NCI-H187 treated with DMSO at 0.1 percent for 48 hours (cell line): Measurements from ENCODE around the gene MUL1.
"Not testable (repeated sequence)": the region's sequence is repeated elsewhere in the genome, so short reads cannot be mapped to it uniquely, and the experiment has no call there.

ENCODE experiments used
- DNase-seq: peaks from one replicate; lab custom pipeline; 2025; lab: John Stamatoyannopoulos, UW

Gene MUL1, protein sequence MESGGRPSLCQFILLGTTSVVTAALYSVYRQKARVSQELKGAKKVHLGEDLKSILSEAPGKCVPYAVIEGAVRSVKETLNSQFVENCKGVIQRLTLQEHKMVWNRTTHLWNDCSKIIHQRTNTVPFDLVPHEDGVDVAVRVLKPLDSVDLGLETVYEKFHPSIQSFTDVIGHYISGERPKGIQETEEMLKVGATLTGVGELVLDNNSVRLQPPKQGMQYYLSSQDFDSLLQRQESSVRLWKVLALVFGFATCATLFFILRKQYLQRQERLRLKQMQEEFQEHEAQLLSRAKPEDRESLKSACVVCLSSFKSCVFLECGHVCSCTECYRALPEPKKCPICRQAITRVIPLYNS

DNA sequence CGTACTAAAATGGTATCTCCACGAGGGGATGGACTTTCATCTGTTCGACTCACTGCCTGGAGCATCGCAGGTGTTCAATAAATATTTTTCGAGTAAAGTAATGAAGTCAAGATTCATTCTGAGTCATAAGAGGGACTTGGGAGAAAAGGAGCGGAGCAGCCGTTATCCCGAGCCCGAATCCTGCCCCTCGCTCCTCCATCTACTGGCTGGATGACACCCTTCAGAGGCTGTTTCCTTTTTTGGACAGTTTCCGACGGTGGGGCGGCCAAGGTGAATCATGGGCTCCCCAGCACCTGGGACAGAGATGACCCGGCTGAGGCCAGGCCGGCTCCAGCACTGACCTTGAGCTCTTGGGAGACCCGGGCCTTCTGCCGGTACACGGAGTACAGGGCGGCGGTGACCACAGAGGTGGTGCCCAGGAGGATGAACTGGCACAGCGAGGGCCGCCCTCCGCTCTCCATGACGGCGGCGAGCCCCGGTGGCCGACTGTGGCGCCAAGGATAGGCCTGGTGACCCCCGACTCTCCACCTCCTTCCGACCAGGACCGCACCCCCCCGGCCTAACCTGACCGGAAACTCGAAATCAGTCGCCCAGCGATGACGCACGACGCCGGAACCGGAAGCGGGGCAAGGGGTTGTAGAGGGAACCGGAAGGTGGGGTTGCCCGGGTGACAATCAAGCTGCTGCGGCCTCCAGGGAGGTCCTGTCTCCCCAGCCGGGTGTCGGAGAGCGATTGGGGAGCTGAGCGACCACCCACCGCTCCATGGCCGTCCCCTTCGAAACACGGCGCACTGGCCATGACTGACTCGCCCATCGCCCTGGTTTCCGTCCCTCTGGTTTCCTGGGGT, at the start of gene MUL1:
MUL1 (minus strand) TSS at position 588 of the 847 bp plus-strand sequence; CDS start at position 461, 127 bp downstream.
- DNase-seq = peak; percentile 56

DNA sequence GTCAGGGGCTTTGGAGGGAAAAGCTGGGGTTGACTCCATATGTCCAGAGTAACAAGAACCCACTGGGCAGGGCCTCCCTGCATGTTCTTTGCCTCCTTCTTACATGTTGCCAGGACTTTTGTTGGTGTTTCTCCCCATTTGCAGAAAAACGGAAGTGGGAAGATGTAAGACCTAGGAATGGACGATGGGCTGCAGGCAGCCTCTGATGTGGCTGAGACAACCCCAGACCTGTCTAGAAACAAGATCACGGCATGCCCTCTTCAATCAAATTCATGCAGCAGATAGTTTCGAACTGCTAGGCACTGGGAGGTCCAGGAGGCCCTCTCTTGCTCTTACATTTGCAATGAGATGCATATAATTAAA, 47.8 kb upstream of the MUL1 start:
- no peak for DNase-seq

DNA sequence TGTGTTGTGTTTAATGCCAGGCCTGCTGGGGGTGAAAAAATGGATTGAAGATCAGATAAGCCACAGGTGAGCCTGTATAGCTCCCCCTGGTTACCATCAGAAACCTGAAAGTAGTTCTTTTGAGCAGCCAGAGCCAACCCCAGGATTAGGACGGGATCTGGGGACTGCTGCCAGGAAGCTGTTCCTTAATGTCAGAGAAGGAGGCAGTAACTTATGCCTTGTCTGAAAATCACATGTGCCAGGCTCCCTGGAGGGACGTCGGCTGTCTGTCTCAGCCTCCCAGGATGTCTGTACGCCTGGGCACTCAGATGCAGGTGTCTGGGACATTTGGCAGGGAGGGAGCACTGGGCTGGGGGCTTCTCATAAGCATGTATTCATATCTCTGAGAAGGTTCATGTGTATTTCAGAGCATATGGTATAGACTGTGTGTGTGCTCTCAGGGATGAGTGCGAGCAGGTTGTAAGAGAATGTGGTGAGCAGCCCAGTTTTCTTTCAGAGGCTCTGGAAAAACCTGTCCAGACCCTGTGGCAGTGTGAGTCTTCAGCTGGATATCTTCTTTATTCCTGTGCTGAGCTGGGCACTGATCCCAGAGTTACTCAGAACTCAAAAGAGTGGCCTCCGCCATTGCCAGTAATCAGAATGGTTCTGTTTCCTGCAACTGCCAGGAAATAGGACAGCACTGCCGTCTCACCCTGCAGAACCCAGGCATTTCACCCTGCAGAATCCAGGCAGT, 47.2 kb upstream of the MUL1 start:
- DNase-seq = no peak

GRCh38 chr1:20552728-20553445, 44.9 kb upstream of the MUL1 start:
- DNase-seq = no peak

DNA sequence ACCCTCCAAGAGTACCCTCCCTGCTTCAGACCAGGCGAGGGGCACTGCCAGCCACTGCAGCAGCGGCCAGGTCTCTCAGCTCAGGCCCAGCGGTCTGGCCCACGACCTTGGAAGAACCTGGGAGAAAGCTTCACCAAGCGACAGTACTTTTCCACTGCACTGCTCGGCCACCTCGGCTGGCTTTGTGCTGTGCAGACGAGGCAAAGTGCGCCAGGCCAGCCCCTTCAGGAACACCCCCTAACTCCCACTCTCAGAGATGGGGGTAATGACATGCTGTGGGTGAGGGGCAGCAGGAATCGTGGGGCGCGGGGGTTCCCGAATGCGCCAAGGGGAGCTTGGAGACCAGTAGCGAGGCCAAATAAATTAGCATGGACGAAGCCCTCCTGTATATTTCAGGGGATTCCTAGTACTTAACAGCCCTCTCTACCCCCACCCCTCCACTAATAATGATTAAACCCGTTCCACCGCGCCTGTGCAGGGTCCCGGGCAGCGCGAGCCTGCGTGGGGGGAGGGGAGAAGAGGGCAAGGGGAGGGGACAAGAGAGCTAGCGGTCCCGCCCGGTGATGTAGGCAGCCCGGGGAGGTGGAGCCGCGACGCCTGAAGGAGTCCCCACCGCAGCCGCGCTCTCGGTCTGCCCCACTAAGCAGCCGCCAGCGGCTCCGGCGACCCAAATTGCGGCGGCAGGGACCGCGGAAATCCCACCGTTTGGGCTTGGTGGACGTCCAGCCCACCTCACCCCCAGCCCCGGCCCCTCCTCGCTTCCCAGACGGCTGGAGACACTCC, 44.2 kb upstream of the MUL1 start, which contains the start of gene FAM43B:
FAM43B (plus strand) TSS at position 629 of the 783 bp plus-strand sequence. CDS start 401 bp downstream, outside the sequence.
- no peak for DNase-seq

- DNase-seq = no peak
Measured at GRCh38 chr1:20551161-20551560, 43.2 kb upstream of the MUL1 start.

DNA sequence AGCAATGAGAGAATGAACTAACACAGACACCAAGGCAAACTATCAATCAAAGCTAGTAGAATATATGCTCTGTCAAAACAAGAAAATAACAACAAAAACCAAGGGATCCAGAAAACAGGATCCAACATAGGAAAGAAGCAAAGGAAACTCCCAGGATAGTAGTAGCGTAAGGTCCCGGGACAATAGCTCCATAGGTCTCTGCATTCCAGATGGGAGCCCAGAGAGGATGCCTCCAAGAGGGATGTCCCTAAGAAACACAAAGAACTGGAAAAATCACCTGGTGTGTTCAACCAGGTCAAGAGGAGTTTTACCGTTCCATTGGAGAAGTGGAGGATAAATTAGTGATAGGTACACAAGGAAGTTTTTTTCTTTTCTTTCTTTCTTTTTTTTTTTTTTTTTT, 38.7 kb upstream of the MUL1 start:
- DNase-seq = no peak

DNA sequence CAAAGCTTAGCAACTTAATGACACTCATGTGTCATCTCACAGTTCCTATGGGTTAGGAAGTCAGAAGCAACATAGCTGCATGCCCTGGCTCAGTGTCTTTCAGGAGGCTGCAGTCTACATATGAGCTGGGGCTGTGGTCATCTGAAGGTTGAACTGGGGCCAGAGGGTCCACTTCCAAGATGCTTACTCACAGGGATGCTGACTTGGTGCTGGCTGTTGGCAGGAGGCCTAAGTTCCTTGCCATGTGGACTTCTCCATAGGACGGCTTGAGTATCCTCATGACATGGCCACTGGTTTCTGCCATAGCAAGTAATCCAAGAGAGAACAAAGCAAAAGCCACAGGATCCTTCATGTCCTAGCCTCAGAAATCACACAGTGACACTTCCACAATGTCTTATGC, 32.3 kb upstream of the MUL1 start:
- DNase-seq = no peak

DNA sequence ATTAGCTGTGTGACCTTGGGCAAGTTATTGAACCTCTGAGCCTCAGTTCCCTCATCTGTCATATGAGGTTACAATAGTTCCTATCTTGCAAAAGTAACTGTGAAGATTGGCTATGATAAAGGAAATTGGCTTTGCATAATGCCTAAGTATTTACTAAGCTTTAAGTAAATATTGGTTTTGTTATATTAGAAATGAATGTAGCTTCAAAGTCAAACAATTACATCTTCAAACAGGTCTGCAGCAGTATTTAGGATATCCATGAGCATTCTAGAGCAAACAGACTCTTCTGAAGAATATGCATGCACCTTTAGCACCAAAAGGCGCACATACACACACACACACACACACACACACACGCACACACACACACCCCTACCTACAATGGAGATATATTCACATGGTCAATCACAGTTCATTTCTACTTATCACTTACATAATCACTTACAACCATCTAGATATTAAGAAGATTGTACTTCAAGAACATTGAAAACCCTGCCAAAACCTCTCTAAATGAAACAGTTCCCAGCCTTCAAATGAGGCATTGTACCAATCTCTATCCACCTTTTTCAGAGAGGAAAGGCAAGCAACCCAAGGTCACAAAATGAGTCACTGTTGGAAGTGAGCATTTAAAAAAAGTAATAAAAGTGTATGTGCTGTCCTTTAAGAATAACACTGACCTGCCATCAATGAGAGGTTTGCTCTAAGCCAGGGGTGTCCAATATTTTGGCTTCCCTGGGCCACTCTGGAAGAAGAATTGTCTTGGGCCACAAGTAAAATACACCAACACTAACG, 31.0 kb upstream of the MUL1 start:
- no peak for DNase-seq

GRCh38 chr1:20538227-20538626, 30.3 kb upstream of the MUL1 start:
- DNase-seq = no peak

DNA sequence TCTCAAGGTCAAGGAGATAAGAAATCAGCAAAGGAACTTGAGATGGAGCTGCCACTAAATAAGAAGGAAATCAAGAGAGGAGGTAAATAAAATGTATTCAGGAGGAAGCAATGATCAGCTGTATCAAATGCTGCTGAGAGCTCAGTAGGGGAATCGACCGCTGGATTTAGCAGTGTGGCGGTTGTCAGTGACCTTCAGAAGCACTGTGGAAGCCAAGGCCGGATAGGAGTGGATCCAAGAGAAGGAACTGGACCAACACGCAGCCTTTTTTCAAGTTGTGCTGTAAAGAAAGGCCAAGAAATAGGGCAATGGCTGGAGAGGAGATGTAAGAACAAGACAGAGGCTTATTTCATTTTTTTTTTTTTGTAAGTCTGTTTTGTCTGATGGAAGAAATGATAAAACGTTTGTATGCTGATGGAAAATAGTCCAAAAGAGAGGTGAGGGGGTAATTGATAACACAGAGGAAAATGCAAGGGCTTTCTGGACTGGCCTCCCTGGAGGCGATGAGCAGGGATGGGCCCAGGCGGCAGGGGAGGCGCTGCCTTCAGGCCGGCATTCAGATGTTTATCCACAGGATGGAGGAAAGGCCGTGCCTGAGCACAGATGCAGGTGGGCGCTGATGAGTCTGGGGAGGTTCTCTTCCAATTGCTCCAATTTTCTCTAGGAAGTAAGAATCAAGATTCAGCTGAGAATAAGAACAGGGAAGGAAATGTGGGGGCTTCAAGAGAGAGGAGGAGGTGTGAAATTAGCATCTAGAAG, 26.9 kb upstream of the MUL1 start:
- no peak for DNase-seq

GRCh38 chr1:20533635-20534034, 25.7 kb upstream of the MUL1 start:
- DNase-seq = no peak

DNA sequence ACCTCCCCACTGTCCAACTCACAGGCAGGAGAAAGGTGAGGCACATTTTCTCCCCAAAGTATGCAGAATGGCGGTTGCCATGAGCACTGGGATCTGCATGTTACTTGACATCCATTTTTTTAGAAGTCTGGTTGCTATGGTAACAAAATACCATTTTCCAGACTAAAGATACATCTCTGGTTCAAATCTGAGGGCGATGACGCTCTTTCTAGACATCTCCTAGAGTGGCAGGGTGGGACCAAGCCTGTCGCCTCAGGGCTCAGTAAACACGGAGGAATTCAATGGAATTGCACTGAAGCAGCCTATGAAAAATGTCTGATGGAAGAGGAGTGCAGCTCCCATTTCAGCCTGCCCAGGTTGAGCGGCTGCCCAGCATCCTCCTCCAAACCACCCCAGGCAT, 22.9 kb upstream of the MUL1 start:
- no peak for DNase-seq

DNA sequence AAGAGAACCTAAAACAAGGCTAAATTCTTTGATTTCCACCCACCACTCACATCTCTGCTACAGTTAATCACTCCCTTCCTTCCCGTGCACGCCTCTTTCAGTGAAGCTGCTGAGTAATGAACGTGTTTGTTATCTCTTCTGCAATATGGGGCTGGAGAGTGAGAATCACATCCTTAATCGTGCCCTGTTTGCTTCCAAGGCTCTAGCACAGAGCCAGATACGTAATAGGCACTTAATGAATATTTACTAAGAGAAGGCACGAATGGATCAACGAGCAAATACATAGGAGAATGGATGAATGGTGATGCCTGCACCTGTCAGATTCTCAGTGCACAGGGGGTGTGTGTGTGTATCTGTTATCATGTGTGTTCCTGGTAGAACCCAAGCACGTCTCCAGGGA, 22.4 kb upstream of the MUL1 start:
- no peak for DNase-seq

GRCh38 chr1:20528221-20528620, 20.3 kb upstream of the MUL1 start:
- no peak for DNase-seq

- DNase-seq = no peak
Measured at GRCh38 chr1:20526267-20526666, 18.3 kb upstream of the MUL1 start.

DNA sequence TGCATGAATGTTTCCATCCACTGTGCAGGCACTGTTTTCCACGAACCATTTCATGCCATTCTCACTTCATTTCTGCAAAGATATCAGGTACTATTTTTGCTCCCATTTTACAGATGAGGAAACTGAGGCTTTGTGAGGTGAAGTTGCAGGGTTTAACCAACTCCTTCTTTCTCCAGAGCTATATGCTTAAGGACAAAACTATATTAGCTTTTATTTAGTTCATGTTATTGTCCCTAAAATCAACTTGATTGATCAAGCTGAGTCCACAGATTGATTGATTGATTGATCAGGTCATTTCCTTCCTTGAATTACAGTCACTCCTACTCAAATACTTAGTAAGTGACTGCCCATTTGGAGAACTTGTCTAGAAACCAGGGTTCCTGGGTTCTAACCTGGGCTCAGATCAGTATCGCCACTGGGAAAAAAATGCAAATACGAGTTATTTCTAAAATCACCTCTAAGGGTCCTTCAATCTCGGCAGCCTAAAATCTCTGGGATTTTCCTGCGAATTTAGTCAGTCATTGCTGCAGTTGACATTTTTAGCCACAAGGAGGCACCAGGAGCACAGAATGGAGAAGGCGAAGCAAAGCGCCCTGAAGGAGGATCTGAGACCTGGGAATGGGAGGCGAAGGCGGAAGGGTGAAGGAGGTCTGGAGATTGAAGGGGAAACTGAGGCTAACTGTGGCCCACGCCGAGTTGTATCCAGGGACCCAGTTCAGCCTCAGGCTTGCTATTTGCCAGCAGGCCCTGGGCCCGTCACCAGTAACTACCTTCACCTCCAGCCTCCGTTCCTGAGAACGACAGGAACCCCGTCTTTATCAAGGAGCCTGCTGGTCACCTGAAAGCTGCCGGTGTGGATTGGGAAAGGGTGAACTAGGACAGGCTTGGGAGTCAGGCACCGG, 14.3 kb upstream of the MUL1 start:
- DNase-seq = peak; percentile 14

DNA sequence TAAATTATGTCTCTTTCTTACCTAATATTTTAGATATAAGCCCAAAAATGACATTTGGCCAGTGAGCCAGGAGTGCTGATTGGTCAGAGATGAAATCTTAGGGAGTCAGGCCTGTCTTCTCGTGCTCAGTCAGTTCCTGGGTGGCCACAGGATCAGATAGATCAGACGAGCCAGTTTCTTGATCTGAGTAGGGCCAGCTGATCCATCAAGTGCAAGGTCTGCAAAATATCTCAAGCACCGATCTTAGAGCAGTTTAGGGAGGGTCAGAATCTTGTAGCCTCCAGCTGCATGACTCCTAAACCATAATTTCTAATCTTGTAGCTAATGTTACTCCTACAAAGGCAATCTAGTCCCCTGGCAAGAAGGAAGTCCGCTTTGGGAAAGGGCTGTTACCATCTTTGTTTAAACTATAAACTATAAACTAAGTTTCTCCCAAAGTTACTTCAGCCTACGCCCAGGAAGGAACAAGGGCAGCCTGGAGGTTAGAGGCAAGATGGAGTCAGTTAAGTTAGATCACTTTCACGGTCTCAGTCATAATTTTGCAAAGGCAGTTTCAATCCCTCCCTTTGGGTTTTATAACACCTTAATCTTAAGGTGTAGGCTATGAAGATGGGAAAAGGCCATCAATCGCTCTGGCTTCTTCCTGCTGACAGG, 11.8 kb upstream of the MUL1 start:
- DNase-seq = not testable (repeated sequence)
